Tibial nerve (tissue), 3 donors: ENCODE results near the gene SIPA1L3.

Source experiments
- CTCF ChIP-seq, 5 experiments: fragments of 200-600 bp in 3 of 5; fragments of 450-650 bp in 2 of 5; sonication (generic) in 3 of 5; IDR thresholded peaks; one replicate each; pipeline ENCODE4 v1.5.1; 2016 to 2019; ENCODE audit warnings: antibody characterized with exemption in 5 of 5, mild to moderate bottlenecking in 3 of 5, moderate library complexity in 2 of 5
- POLR2A ChIP-seq, 2 donors: fragments of 450-650 bp; IDR thresholded peaks; one replicate each; pipeline ENCODE4 v1.6.1; 2017; ENCODE audit warnings: antibody characterized with exemption in 2 of 2, mild to moderate bottlenecking in 2 of 2, moderate library complexity in 2 of 2

DNA sequence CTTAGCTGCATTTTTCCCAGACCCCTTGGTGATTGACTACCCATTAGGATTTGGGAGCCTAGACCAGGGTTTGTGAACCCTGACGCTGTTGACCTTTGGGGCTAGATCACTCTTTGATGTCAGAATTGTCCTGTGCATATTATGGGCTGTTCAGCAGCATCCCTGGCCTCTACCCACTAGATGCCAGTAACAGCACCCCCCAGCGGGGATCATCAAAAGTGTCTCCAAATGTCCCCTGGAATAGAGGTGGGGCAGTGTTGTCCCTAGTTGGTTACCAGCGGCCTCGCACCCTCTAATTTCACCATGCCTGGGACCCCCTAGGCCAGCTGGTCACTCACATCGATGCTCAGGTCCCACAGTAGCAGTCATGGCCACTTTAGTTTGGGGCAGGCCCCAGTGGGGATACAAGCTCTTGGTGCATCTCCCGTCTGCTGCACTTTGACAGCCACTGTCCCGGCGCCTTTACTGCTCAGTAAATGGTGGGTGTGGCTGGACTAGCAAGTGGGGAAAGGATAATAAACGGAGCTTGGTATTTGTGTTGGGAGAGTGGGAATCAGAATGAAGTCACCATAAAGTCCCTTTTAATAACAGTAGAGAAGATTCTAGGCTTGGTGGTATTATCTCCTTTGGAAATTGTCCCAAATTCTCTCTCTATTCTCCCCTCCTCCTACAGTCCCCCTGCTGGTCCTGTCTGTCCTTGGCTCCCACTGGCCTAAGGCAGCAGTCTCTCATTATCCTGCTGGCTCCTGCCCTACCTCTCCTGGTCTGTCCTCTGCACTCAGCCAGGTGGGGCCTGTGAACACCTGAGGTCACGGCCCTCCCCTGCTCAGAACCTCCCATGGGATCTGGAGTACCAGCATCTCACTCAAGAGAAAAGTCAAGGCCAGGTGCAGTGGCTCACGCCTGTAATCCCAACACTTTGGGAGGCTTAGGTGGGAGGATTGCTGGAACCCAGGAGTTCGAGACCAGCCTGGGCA, 80.6 kb downstream of the SIPA1L3 start:
- no peak for TF ChIP-seq CTCF (IDR thresholded peaks at IDR 0.05)
- no peak for TF ChIP-seq POLR2A (IDR thresholded peaks at IDR 0.05)
